ENCODE results near the gene FAM72B. TPM values are rescaled to one million over a fixed set of nuclear protein-coding genes. Genes with fewer than 3 reads are reported as not detected.
A peak's percentile ranks its signal among the peaks of the same experiment; 100 is the strongest.
"Not testable (repeated sequence)": the region's sequence is repeated elsewhere in the genome, so short reads cannot be mapped to it uniquely, and the experiment has no call there.

The FAM72B gene
- total RNA-seq, 2 experiments from 2014 or later: 24.6 to 26.9 TPM

- not testable (repeated sequence) for H3K4me1 Mint-ChIP-seq, H3K27ac Mint-ChIP-seq, DNase-seq, H3K4me3 Mint-ChIP-seq, H3K36me3 Mint-ChIP-seq, H3K9me3 Mint-ChIP-seq, H3K27me3 Mint-ChIP-seq
Observed at GRCh38 chr1:121168152-121168668, 15.9 kb downstream of the FAM72B start.

- not testable (repeated sequence) for H3K36me3 Mint-ChIP-seq, H3K27ac Mint-ChIP-seq, H3K4me3 Mint-ChIP-seq
Observed at GRCh38 chr1:121167225-121167738, 16.9 kb downstream of the FAM72B start.

GRCh38 chr1:121165296-121165695 is 18.8 kb downstream of the FAM72B start:
- H3K27me3 Mint-ChIP-seq, H3K36me3 Mint-ChIP-seq, DNase-seq, H3K9me3 Mint-ChIP-seq, H3K27ac Mint-ChIP-seq, H3K4me1 Mint-ChIP-seq, H3K4me3 Mint-ChIP-seq: not testable (repeated sequence)

More at GRCh38 chr1:121167225-121167738, 16.9 kb downstream of the FAM72B start:
- H3K4me1 Mint-ChIP-seq, H3K9me3 Mint-ChIP-seq, H3K27me3 Mint-ChIP-seq, DNase-seq: not testable (repeated sequence)

- not testable (repeated sequence) for H3K27me3 Mint-ChIP-seq, H3K9me3 Mint-ChIP-seq, H3K36me3 Mint-ChIP-seq, H3K4me1 Mint-ChIP-seq, H3K27ac Mint-ChIP-seq, H3K4me3 Mint-ChIP-seq
- DNase-seq: peak; percentile 2
Observed at GRCh38 chr1:121163850-121164757, 20.0 kb downstream of the FAM72B start.

GRCh38 chr1:121161199-121161901 is 22.8 kb downstream of the FAM72B start:
- not testable (repeated sequence) for DNase-seq, H3K9me3 Mint-ChIP-seq, H3K27me3 Mint-ChIP-seq, H3K4me1 Mint-ChIP-seq, H3K27ac Mint-ChIP-seq, H3K36me3 Mint-ChIP-seq, H3K4me3 Mint-ChIP-seq

GRCh38 chr1:121160118-121160517 is 24.0 kb downstream of the FAM72B start:
- H3K27me3 Mint-ChIP-seq, H3K9me3 Mint-ChIP-seq, H3K27ac Mint-ChIP-seq: not testable (repeated sequence)

GRCh38 chr1:121157609-121158008 is 26.5 kb downstream of the FAM72B start:
- DNase-seq, H3K4me3 Mint-ChIP-seq, H3K27me3 Mint-ChIP-seq, H3K4me1 Mint-ChIP-seq, H3K36me3 Mint-ChIP-seq, H3K9me3 Mint-ChIP-seq, H3K27ac Mint-ChIP-seq: not testable (repeated sequence)

More at GRCh38 chr1:121160118-121160517, 24.0 kb downstream of the FAM72B start:
- H3K4me3 Mint-ChIP-seq, H3K4me1 Mint-ChIP-seq, DNase-seq, H3K36me3 Mint-ChIP-seq: not testable (repeated sequence)

GRCh38 chr1:121156958-121157603 is 27.1 kb downstream of the FAM72B start:
- H3K27me3 Mint-ChIP-seq, H3K9me3 Mint-ChIP-seq, DNase-seq, H3K36me3 Mint-ChIP-seq, H3K4me3 Mint-ChIP-seq, H3K4me1 Mint-ChIP-seq, H3K27ac Mint-ChIP-seq: not testable (repeated sequence)

GRCh38 chr1:121155671-121156358 is 28.3 kb downstream of the FAM72B start:
- not testable (repeated sequence) for H3K4me1 Mint-ChIP-seq, H3K9me3 Mint-ChIP-seq, DNase-seq, H3K27ac Mint-ChIP-seq, H3K27me3 Mint-ChIP-seq, H3K36me3 Mint-ChIP-seq, H3K4me3 Mint-ChIP-seq

- not testable (repeated sequence) for H3K9me3 Mint-ChIP-seq, H3K4me1 Mint-ChIP-seq, H3K4me3 Mint-ChIP-seq, H3K27ac Mint-ChIP-seq, H3K27me3 Mint-ChIP-seq, DNase-seq, H3K36me3 Mint-ChIP-seq
Observed at GRCh38 chr1:121154811-121155210, 29.3 kb downstream of the FAM72B start.

GRCh38 chr1:121152788-121153187 is 31.4 kb downstream of the FAM72B start:
- H3K4me1 Mint-ChIP-seq, DNase-seq, H3K27ac Mint-ChIP-seq, H3K4me3 Mint-ChIP-seq, H3K27me3 Mint-ChIP-seq, H3K36me3 Mint-ChIP-seq, H3K9me3 Mint-ChIP-seq: not testable (repeated sequence)

- not testable (repeated sequence) for H3K4me1 Mint-ChIP-seq, DNase-seq, H3K9me3 Mint-ChIP-seq, H3K4me3 Mint-ChIP-seq, H3K36me3 Mint-ChIP-seq, H3K27ac Mint-ChIP-seq, H3K27me3 Mint-ChIP-seq
Observed at GRCh38 chr1:121151294-121151693, 32.8 kb downstream of the FAM72B start.

GRCh38 chr1:121148489-121149190 is 35.5 kb downstream of the FAM72B start:
- H3K36me3 Mint-ChIP-seq, H3K4me3 Mint-ChIP-seq, H3K9me3 Mint-ChIP-seq, DNase-seq, H3K27ac Mint-ChIP-seq, H3K4me1 Mint-ChIP-seq, H3K27me3 Mint-ChIP-seq: not testable (repeated sequence)

GRCh38 chr1:121140393-121140792 is 43.7 kb downstream of the FAM72B start:
- H3K4me3 Mint-ChIP-seq, H3K36me3 Mint-ChIP-seq, DNase-seq, H3K4me1 Mint-ChIP-seq, H3K27ac Mint-ChIP-seq, H3K27me3 Mint-ChIP-seq, H3K9me3 Mint-ChIP-seq: not testable (repeated sequence)
